HS-5 (cell line): Measurements from ENCODE around the gene MRAP2.
"Not testable (repeated sequence)": the region's sequence is repeated elsewhere in the genome, so short reads cannot be mapped to it uniquely, and the experiment has no call there.

Source experiments
- DNase-seq: peaks from one replicate; pipeline ENCODE4 v3.0.0-alpha.2; 2012; ENCODE audit warnings: low read depth

The MRAP2 gene

GRCh38 chr6:84133385-84133784, 99.8 kb downstream of the MRAP2 start:
- not testable (repeated sequence) for DNase-seq

- no peak for DNase-seq
These were observed 101.7 kb downstream of the MRAP2 start for GRCh38 chr6:84135291-84135690.

- DNase-seq: no peak
These were observed 102.9 kb downstream of the MRAP2 start for GRCh38 chr6:84136364-84137050.

GRCh38 chr6:84137051-84137375, 103.4 kb downstream of the MRAP2 start:
- DNase-seq: no peak

GRCh38 chr6:84137989-84138575, 104.5 kb downstream of the MRAP2 start:
- no peak for DNase-seq

- DNase-seq: no peak
These were observed 105.7 kb downstream of the MRAP2 start for GRCh38 chr6:84139311-84139710.
